KOPT-K1 (cell line): ENCODE results near the gene PHYH.
"Not testable (repeated sequence)": the region's sequence is repeated elsewhere in the genome, so short reads cannot be mapped to it uniquely, and the experiment has no call there.

Experiments
- H3K27ac ChIP-seq: fragments of 200-600 bp; sonication (generic); 2 replicates; pipeline ENCODE4 v1.5.1; 2016; ENCODE audit warnings: antibody characterized with exemption, mild to moderate bottlenecking, low read depth, low read length; ENCODE audit not compliant: poor library complexity, severe bottlenecking
- H3K36me3 ChIP-seq: fragments of 200-600 bp; sonication (generic); 2 replicates; pipeline ENCODE4 v1.5.1; 2017; ENCODE audit warnings: antibody characterized with exemption, mild to moderate bottlenecking, low read length, moderate library complexity; ENCODE audit not compliant: insufficient read depth
- H3K9me3 ChIP-seq: fragments of 200-600 bp; sonication (generic); 2 replicates; pipeline ENCODE4 v1.5.1; 2017; ENCODE audit warnings: antibody characterized with exemption, low read length, mild to moderate bottlenecking; ENCODE audit not compliant: insufficient read depth, poor library complexity, severe bottlenecking

The PHYH gene

GRCh38 chr10:13330980-13331379 is 31.1 kb upstream of the PHYH start:
- peaks cover 100% of the 10 kb centered on the region for H3K36me3 ChIP-seq

GRCh38 chr10:13329565-13329964 is 29.7 kb upstream of the PHYH start:
- Histone ChIP-seq H3K9me3 (no peaks in the 10 kb centered on the region), H3K27ac (no peak overlapping the region), H3K36me3 (peaks cover 99% of the 10 kb centered on the region)

More at GRCh38 chr10:13330980-13331379, 31.1 kb upstream of the PHYH start:
- not testable (repeated sequence) for H3K27ac ChIP-seq, H3K9me3 ChIP-seq

GRCh38 chr10:13328613-13329012 is 28.7 kb upstream of the PHYH start:
- H3K36me3 ChIP-seq: peaks cover 99% of the 10 kb centered on the region
- H3K9me3 ChIP-seq: no peaks in the 10 kb centered on the region
- no peak overlapping the region for H3K27ac ChIP-seq

- no peaks in the 10 kb centered on the region for H3K9me3 ChIP-seq
- no peak overlapping the region for H3K27ac ChIP-seq
- H3K36me3 ChIP-seq: peaks cover 99% of the 10 kb centered on the region
These were observed 28.3 kb upstream of the PHYH start for GRCh38 chr10:13328126-13328525.

- Histone ChIP-seq H3K9me3 (no peaks in the 10 kb centered on the region), H3K36me3 (peaks cover 99% of the 10 kb centered on the region), H3K27ac (no peak overlapping the region)
These were observed 27.7 kb upstream of the PHYH start for GRCh38 chr10:13327534-13327933.

- Histone ChIP-seq H3K27ac (no peak overlapping the region), H3K9me3 (no peaks in the 10 kb centered on the region), H3K36me3 (peaks cover 91% of the 10 kb centered on the region)
These were observed 22.8 kb upstream of the PHYH start for GRCh38 chr10:13322615-13323148.

- peaks cover 90% of the 10 kb centered on the region for H3K36me3 ChIP-seq
- no peak overlapping the region for H3K27ac ChIP-seq
- no peaks in the 10 kb centered on the region for H3K9me3 ChIP-seq
These were observed 21.7 kb upstream of the PHYH start for GRCh38 chr10:13321576-13321975.

GRCh38 chr10:13319166-13319565 is 19.3 kb upstream of the PHYH start:
- Histone ChIP-seq H3K36me3 (peaks cover 68% of the 10 kb centered on the region), H3K27ac (no peak overlapping the region), H3K9me3 (no peaks in the 10 kb centered on the region)

GRCh38 chr10:13317474-13317873 is 17.6 kb upstream of the PHYH start:
- Histone ChIP-seq H3K36me3 (peaks cover 51% of the 10 kb centered on the region), H3K27ac (no peak overlapping the region), H3K9me3 (no peaks in the 10 kb centered on the region)

- Histone ChIP-seq H3K9me3 (no peaks in the 10 kb centered on the region), H3K36me3 (peaks cover 45% of the 10 kb centered on the region), H3K27ac (no peak overlapping the region)
These were observed 16.9 kb upstream of the PHYH start for GRCh38 chr10:13316635-13317311.

GRCh38 chr10:13315361-13315760 is 15.5 kb upstream of the PHYH start:
- no peak overlapping the region for H3K27ac ChIP-seq
- peaks cover 32% of the 10 kb centered on the region for H3K36me3 ChIP-seq

GRCh38 chr10:13311177-13311575 is 11.3 kb upstream of the PHYH start:
- no peak overlapping the region for H3K27ac ChIP-seq
- H3K36me3 ChIP-seq: no peaks in the 10 kb centered on the region
- H3K9me3 ChIP-seq: no peaks in the 10 kb centered on the region

More at GRCh38 chr10:13315361-13315760, 15.5 kb upstream of the PHYH start:
- no peaks in the 10 kb centered on the region for H3K9me3 ChIP-seq

- Histone ChIP-seq H3K27ac (no peak overlapping the region), H3K9me3 (no peaks in the 10 kb centered on the region), H3K36me3 (no peaks in the 10 kb centered on the region)
These were observed 10.8 kb upstream of the PHYH start for GRCh38 chr10:13310518-13311176.

GRCh38 chr10:13309792-13310191 is 9.9 kb upstream of the PHYH start:
- H3K36me3 ChIP-seq: no peaks in the 10 kb centered on the region
- no peaks in the 10 kb centered on the region for H3K9me3 ChIP-seq
- no peak overlapping the region for H3K27ac ChIP-seq

GRCh38 chr10:13308096-13308495 is 8.2 kb upstream of the PHYH start:
- Histone ChIP-seq H3K27ac (no peak overlapping the region), H3K9me3 (no peaks in the 10 kb centered on the region), H3K36me3 (no peaks in the 10 kb centered on the region)

- Histone ChIP-seq H3K9me3 (no peaks in the 10 kb centered on the region), H3K27ac (no peak overlapping the region), H3K36me3 (no peaks in the 10 kb centered on the region)
These were observed 6.2 kb upstream of the PHYH start for GRCh38 chr10:13306103-13306502.
